H9 (cell line): ENCODE data around the gene OR1L6. TPM values are rescaled to one million over a fixed set of nuclear protein-coding genes. Genes with fewer than 3 reads are reported as not detected.

Experiments used
- DNase-seq: peaks from one replicate; pipeline ENCODE4 v3.0.0-alpha.2; 2017
- H2AFZ ChIP-seq: one replicate; pipeline ENCODE4 v1.6.1; 2013; ENCODE audit warnings: mild to moderate bottlenecking, low read length, control low read depth, moderate library complexity
- H2AK5ac ChIP-seq: 2 replicates; pipeline ENCODE4 v1.6.1; 2013; ENCODE audit warnings: low read length, control low read depth, mixed read lengths; ENCODE audit not compliant: insufficient read length
- H2BK120ac ChIP-seq: one replicate; pipeline ENCODE4 v1.6.1; 2013; ENCODE audit warnings: low read depth, mild to moderate bottlenecking, low read length, control low read depth, inconsistent platforms; ENCODE audit not compliant: poor library complexity, severe bottlenecking
- H2BK12ac ChIP-seq: 2 replicates; pipeline ENCODE4 v1.6.1; 2013; ENCODE audit warnings: low read length, control low read depth, mixed read lengths, low read depth; ENCODE audit not compliant: insufficient read length
- H2BK15ac ChIP-seq: 2 replicates; pipeline ENCODE4 v1.6.1; 2013; ENCODE audit warnings: low read depth, low read length, control low read depth
- H2BK20ac ChIP-seq: one replicate; pipeline ENCODE4 v1.6.1; 2013; ENCODE audit warnings: low read depth, mild to moderate bottlenecking, low read length, control low read depth, inconsistent platforms; ENCODE audit not compliant: poor library complexity, severe bottlenecking
- H2BK5ac ChIP-seq: 2 replicates; pipeline ENCODE4 v1.6.1; 2013; ENCODE audit warnings: low read length, control low read depth, mixed read lengths; ENCODE audit not compliant: insufficient read length
- H3K14ac ChIP-seq: 2 replicates; pipeline ENCODE4 v1.6.1; 2013; ENCODE audit warnings: low read length, control low read depth; ENCODE audit not compliant: insufficient read depth
- H3K18ac ChIP-seq: 2 replicates; pipeline ENCODE4 v1.6.1; 2013; ENCODE audit warnings: low read depth, mild to moderate bottlenecking, mixed read lengths, low read length, control low read depth; ENCODE audit not compliant: insufficient read length
- H3K23ac ChIP-seq: 2 replicates; pipeline ENCODE4 v1.6.1; 2013; ENCODE audit warnings: low read length, control low read depth, mixed read lengths, low read depth; ENCODE audit not compliant: insufficient read length
- H3K23me2 ChIP-seq: 2 replicates; pipeline ENCODE4 v1.6.1; 2013; ENCODE audit warnings: low read depth, mild to moderate bottlenecking, mixed read lengths, low read length, control low read depth; ENCODE audit not compliant: insufficient read length, poor library complexity, severe bottlenecking
- H3K27ac ChIP-seq: 2 replicates; pipeline ENCODE4 v1.5.1; 2013; ENCODE audit warnings: low read length, control low read depth, mixed read lengths, low read depth; ENCODE audit not compliant: insufficient read length
- H3K27me3 ChIP-seq: 2 replicates; pipeline ENCODE4 v1.6.1; 2013; ENCODE audit warnings: low read length, control low read depth, inconsistent platforms; ENCODE audit not compliant: insufficient read depth
- H3K4ac ChIP-seq: 2 replicates; pipeline ENCODE4 v1.6.1; 2013; ENCODE audit warnings: low read depth, mild to moderate bottlenecking, control low read depth, inconsistent platforms, low read length, moderate library complexity
- H3K4me1 ChIP-seq: 2 replicates; pipeline ENCODE4 v1.6.1; 2013; ENCODE audit warnings: low read length, control low read depth, inconsistent platforms; ENCODE audit not compliant: insufficient read depth
- H3K4me2 ChIP-seq: 2 replicates; pipeline ENCODE4 v1.6.1; 2013; ENCODE audit warnings: low read length, control low read depth, mixed read lengths; ENCODE audit not compliant: insufficient read length, insufficient read depth
- H3K56ac ChIP-seq: 2 replicates; pipeline ENCODE4 v1.6.1; 2013; ENCODE audit warnings: low read depth, mild to moderate bottlenecking, mixed read lengths, low read length, control low read depth; ENCODE audit not compliant: insufficient read length
- H3K79me1 ChIP-seq: 2 replicates; pipeline ENCODE4 v1.6.1; 2013; ENCODE audit warnings: low read depth, mild to moderate bottlenecking, moderate library complexity, low read length, control low read depth, inconsistent platforms; ENCODE audit not compliant: insufficient read depth, poor library complexity, severe bottlenecking
- H3K79me2 ChIP-seq: 2 replicates; pipeline ENCODE4 v1.6.1; 2013; ENCODE audit warnings: low read length, control low read depth, inconsistent platforms; ENCODE audit not compliant: insufficient read depth
- H3K9ac ChIP-seq: 2 replicates; pipeline ENCODE4 v1.6.1; 2013; ENCODE audit warnings: low read length, control low read depth, mixed read lengths; ENCODE audit not compliant: insufficient read length; ENCODE audit errors: extremely low read depth
- H3K9me3 ChIP-seq: one replicate; pipeline ENCODE4 v1.6.1; 2013; ENCODE audit warnings: low read depth, low read length, inconsistent platforms; ENCODE audit not compliant: control insufficient read depth
- H3T11ph ChIP-seq: one replicate; pipeline ENCODE4 v1.6.1; 2013; ENCODE audit warnings: mild to moderate bottlenecking, low read length, control low read depth, inconsistent platforms
- H4K20me1 ChIP-seq: one replicate; pipeline ENCODE4 v1.6.1; 2013; ENCODE audit not compliant: control insufficient read depth, insufficient read length, insufficient read depth
- H4K5ac ChIP-seq: 2 replicates; pipeline ENCODE4 v1.6.1; 2013; ENCODE audit warnings: low read depth, mild to moderate bottlenecking, mixed read lengths, low read length, control low read depth; ENCODE audit not compliant: insufficient read length
- H4K8ac ChIP-seq: replicated peaks from 2 replicates; pipeline ENCODE4 v1.6.1; 2013; ENCODE audit warnings: low read length, control low read depth, mixed read lengths, low read depth; ENCODE audit not compliant: insufficient read length
- H4K91ac ChIP-seq: 2 replicates; pipeline ENCODE4 v1.6.1; 2013; ENCODE audit warnings: low read depth, mild to moderate bottlenecking, moderate library complexity, mixed read lengths, low read length, control low read depth; ENCODE audit not compliant: insufficient read length
- H3K27ac Mint-ChIP-seq, 3 experiments: 2 replicates in 2 of 3; 3 replicates in 1 of 3; pipeline ENCODE4 v1.8.0; 2020 to 2021; ENCODE audit warnings: mixed read lengths in 3 of 3, mild to moderate bottlenecking in 1 of 3, moderate library complexity in 1 of 3
- H3K27me3 Mint-ChIP-seq: 2 replicates; pipeline ENCODE4 v1.8.0; 2021; ENCODE audit warnings: low read depth, mild to moderate bottlenecking, moderate library complexity, mixed read lengths
- H3K36me3 Mint-ChIP-seq, 3 experiments: 2 replicates in 2 of 3; 3 replicates in 1 of 3; pipeline ENCODE4 v1.8.0; 2020 to 2021; ENCODE audit warnings: low read depth in 3 of 3, mixed read lengths in 3 of 3; ENCODE audit not compliant: insufficient read depth in 1 of 3
- H3K4me1 Mint-ChIP-seq, 2 experiments: 2 replicates each; pipeline ENCODE4 v1.8.0; 2020; ENCODE audit warnings: mixed read lengths in 2 of 2
- H3K4me3 Mint-ChIP-seq, 2 experiments: 2 replicates in 1 of 2; 3 replicates in 1 of 2; pipeline ENCODE4 v1.8.0; 2020 to 2021; ENCODE audit warnings: mild to moderate bottlenecking in 2 of 2, mixed read lengths in 2 of 2, moderate library complexity in 1 of 2
- H3K9me3 Mint-ChIP-seq, 2 experiments: 2 replicates in 1 of 2; 3 replicates in 1 of 2; pipeline ENCODE4 v1.8.0; 2020; ENCODE audit warnings: mild to moderate bottlenecking in 2 of 2, mixed read lengths in 2 of 2, moderate library complexity in 1 of 2
- WGBS: extraction: QIAGEN DNeasy Blood & Tissue Kit; methylation state at CpG from one replicate; pipeline ENCODE4 v1.1.7; 2013; ENCODE audit warnings: missing lambda C conversion rate, low lambda C conversion rate, mixed read lengths; ENCODE audit not compliant: insufficient read length; ENCODE audit errors: extremely low coverage; 5-methylcytosine and 5-hydroxymethylcytosine counted together
- long read RNA-seq: library from polyadenylated mRNA; unstranded; transcript quantifications from one replicate; pipeline ENCODE4 v2.0.0, GENCODE V29; 2020
- total RNA-seq: library from RNA; stranded (reverse); gene quantifications from 2 replicates; pipeline ENCODE4 v1.2.1, GENCODE V29; 2021
- TF ChIP-seq, protein P1 (sequence below): fragments of 200-600 bp; sonication (generic); conservative IDR thresholded peaks from 3 replicates; pipeline ENCODE4 v1.8.0; 2021; ENCODE audit warnings: antibody characterized with exemption, mild to moderate bottlenecking

The OR1L6 gene
- total RNA-seq = not detected in 2 replicates
- long read RNA-seq = 0 reads

DNA sequence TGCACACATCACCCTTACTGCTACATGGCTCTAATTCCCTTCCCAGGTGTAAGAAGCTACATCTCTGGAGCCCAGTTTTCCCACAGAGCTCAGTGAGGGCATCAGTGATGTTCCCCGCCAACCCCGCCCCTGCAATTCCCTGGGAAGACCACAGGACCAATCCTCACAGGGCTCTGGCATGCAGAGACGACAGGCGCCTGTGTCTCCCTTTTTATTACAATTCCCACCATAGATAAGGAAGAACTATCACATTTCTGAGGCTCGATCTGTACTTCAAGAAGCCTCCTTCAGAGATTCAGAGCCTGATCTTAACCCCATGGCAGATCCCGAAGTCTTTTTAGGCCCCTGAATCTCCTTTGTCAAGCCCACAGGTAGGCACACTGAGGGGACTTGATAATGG, at the start of gene OR1L6:
OR1L6 (plus strand) TSS at position 301 of the 400 bp plus-strand sequence. CDS start 7,545 bp downstream, outside the sequence.
- TF ChIP-seq, protein P1, sequence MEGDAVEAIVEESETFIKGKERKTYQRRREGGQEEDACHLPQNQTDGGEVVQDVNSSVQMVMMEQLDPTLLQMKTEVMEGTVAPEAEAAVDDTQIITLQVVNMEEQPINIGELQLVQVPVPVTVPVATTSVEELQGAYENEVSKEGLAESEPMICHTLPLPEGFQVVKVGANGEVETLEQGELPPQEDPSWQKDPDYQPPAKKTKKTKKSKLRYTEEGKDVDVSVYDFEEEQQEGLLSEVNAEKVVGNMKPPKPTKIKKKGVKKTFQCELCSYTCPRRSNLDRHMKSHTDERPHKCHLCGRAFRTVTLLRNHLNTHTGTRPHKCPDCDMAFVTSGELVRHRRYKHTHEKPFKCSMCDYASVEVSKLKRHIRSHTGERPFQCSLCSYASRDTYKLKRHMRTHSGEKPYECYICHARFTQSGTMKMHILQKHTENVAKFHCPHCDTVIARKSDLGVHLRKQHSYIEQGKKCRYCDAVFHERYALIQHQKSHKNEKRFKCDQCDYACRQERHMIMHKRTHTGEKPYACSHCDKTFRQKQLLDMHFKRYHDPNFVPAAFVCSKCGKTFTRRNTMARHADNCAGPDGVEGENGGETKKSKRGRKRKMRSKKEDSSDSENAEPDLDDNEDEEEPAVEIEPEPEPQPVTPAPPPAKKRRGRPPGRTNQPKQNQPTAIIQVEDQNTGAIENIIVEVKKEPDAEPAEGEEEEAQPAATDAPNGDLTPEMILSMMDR = no peak
- Histone ChIP-seq H3K27ac (no peak within 1 kb of the TSS), H2BK12ac (no peak within 1 kb of the TSS), H2BK15ac (no peak within 1 kb of the TSS), H3K9ac (no peak within 1 kb of the TSS), H4K91ac (no peak within 1 kb of the TSS), H3K9me3 (peaks cover 73% of the 10 kb centered on the region), H2BK20ac (no peak within 1 kb of the TSS), H3T11ph (no peak within 1 kb of the TSS), H3K27me3 (no peaks in the 10 kb centered on the region), H3K79me1 (no peaks in the 10 kb centered on the region), H2BK5ac (no peak within 1 kb of the TSS), H3K79me2 (no peaks in the 10 kb centered on the region), H3K56ac (no peak within 1 kb of the TSS), H4K8ac (no peak within 1 kb of the TSS), H2AK5ac (no peak within 1 kb of the TSS), H4K5ac (no peak within 1 kb of the TSS), H3K23me2 (no peaks in the 10 kb centered on the region), H2BK120ac (no peak within 1 kb of the TSS), H2AFZ (no peak within 1 kb of the TSS), H3K4me1 (no peaks in the 10 kb centered on the region), H3K4ac (no peak within 1 kb of the TSS), H3K14ac (no peak within 1 kb of the TSS), H3K23ac (no peak within 1 kb of the TSS), H3K18ac (no peak within 1 kb of the TSS), H3K4me2 (no peak within 1 kb of the TSS), H4K20me1 (no peaks in the 10 kb centered on the region)
- H3K36me3 Mint-ChIP-seq = peaks cover 0 to 24% (median 5%) of the 10 kb centered on the region in 3 experiments; a peak in 3 of 7 replicates
- no CpG with 5 or more reads among the region's 6 CpGs for WGBS
- no peak within 1 kb of the TSS for H3K4me3 Mint-ChIP-seq
- H3K27me3 Mint-ChIP-seq = peaks cover 4% of the 10 kb centered on the region
- no peaks in the 10 kb centered on the region for H3K4me1 Mint-ChIP-seq
- H3K27ac Mint-ChIP-seq = no peak within 1 kb of the TSS
- no peak for DNase-seq
- H3K9me3 Mint-ChIP-seq = peaks cover 82 to 89% of the 10 kb centered on the region in 2 experiments
